GM12891 (cell line): ENCODE results near the gene MSI2.

Source experiments
- DNase-seq: peaks from one replicate; pipeline ENCODE4 v3.0.0; 2011; ENCODE audit warnings: low spot score; ENCODE audit not compliant: insufficient read length
- FAIRE-seq: peaks from 2 replicates; lab custom pipeline; 2011; peaks lifted over from hg19 to GRCh38; lab: Jason Lieb, UNC
- PAX5 ChIP-seq: IDR thresholded peaks from 2 replicates; pipeline ENCODE4 v1.6.1; 2011; ENCODE audit warnings: low read length, moderate library complexity, mild to moderate bottlenecking; ENCODE audit not compliant: insufficient read depth, severe bottlenecking
- POLR2A ChIP-seq: IDR thresholded peaks from 2 replicates; pipeline ENCODE4 v1.6.1; 2011; ENCODE audit warnings: low read depth, low read length, control low read depth
- POLR2AphosphoS5 ChIP-seq: IDR thresholded peaks from 2 replicates; pipeline ENCODE4 v1.6.1; 2011; ENCODE audit warnings: low read depth, low read length, control low read depth
- POU2F2 ChIP-seq: IDR thresholded peaks from 2 replicates; pipeline ENCODE4 v1.6.1; 2011; ENCODE audit warnings: low read depth, mild to moderate bottlenecking, control low read depth, low read length, moderate library complexity
- SPI1 ChIP-seq: IDR thresholded peaks from 2 replicates; pipeline ENCODE4 v1.6.1; 2011; ENCODE audit warnings: low read depth, low read length, control low read depth
- TAF1 ChIP-seq: IDR thresholded peaks from 2 replicates; pipeline ENCODE4 v1.6.1; 2011; ENCODE audit warnings: low read depth, low read length, control low read depth

Gene MSI2

GRCh38 chr17:57505841-57506773 lies 249.8 kb downstream of the MSI2 start:
- TF ChIP-seq SPI1 (no peak), POLR2AphosphoS5 (no peak)

GRCh38 chr17:57506774-57507127 lies 250.4 kb downstream of the MSI2 start:
- no peak for FAIRE-seq
- no peak for TF ChIP-seq TAF1

More at GRCh38 chr17:57505841-57506773, 249.8 kb downstream of the MSI2 start:
- no peak for FAIRE-seq
- no peak for DNase-seq

GRCh38 chr17:57507828-57508227 lies 251.5 kb downstream of the MSI2 start:
- DNase-seq (no peak), FAIRE-seq (no peak)
- TF ChIP-seq TAF1 (no peak), POU2F2 (no peak), SPI1 (no peak), POLR2AphosphoS5 (no peak), PAX5 (no peak), POLR2A (no peak)

More at GRCh38 chr17:57506774-57507127, 250.4 kb downstream of the MSI2 start:
- DNase-seq: no peak

- DNase-seq (no peak), FAIRE-seq (no peak)
- no peak for TF ChIP-seq TAF1
These were observed 252.3 kb downstream of the MSI2 start for GRCh38 chr17:57508671-57509070.

GRCh38 chr17:57511475-57512123 lies 255.3 kb downstream of the MSI2 start:
- no peak for FAIRE-seq
- no peak for TF ChIP-seq POU2F2
- no peak for TF ChIP-seq POLR2AphosphoS5
- TF ChIP-seq SPI1: no peak
- TF ChIP-seq PAX5: no peak
- TF ChIP-seq POLR2A: no peak
- TF ChIP-seq TAF1: no peak
- no peak for DNase-seq

GRCh38 chr17:57512258-57512657 lies 255.9 kb downstream of the MSI2 start:
- TF ChIP-seq SPI1 (no peak), POLR2AphosphoS5 (no peak), TAF1 (no peak), POLR2A (no peak), POU2F2 (no peak), PAX5 (no peak)
- FAIRE-seq: no peak
- DNase-seq: no peak

- TF ChIP-seq SPI1 (no peak), TAF1 (no peak), PAX5 (no peak), POLR2A (no peak), POLR2AphosphoS5 (no peak), POU2F2 (no peak)
- DNase-seq: no peak
- FAIRE-seq: no peak
These were observed 256.4 kb downstream of the MSI2 start for GRCh38 chr17:57512691-57513090.

GRCh38 chr17:57513569-57513968 lies 257.2 kb downstream of the MSI2 start:
- DNase-seq (no peak), FAIRE-seq (no peak)
- TF ChIP-seq SPI1: no peak
- TF ChIP-seq POLR2A: no peak
- no peak for TF ChIP-seq POLR2AphosphoS5
- no peak for TF ChIP-seq POU2F2
- TF ChIP-seq TAF1: no peak
- no peak for TF ChIP-seq PAX5

GRCh38 chr17:57514614-57515013 lies 258.3 kb downstream of the MSI2 start:
- DNase-seq (no peak), FAIRE-seq (no peak)
- TF ChIP-seq TAF1 (no peak), POLR2A (no peak), SPI1 (no peak), POU2F2 (no peak), PAX5 (no peak), POLR2AphosphoS5 (no peak)

- FAIRE-seq: no peak
- no peak for TF ChIP-seq SPI1
- no peak for TF ChIP-seq PAX5
- no peak for TF ChIP-seq TAF1
- TF ChIP-seq POLR2AphosphoS5: no peak
- no peak for TF ChIP-seq POLR2A
- no peak for TF ChIP-seq POU2F2
- DNase-seq: no peak
These were observed 259.4 kb downstream of the MSI2 start for GRCh38 chr17:57515662-57516211.
